DOHH2 (cell line): ENCODE results near the gene NDUFC2.
"Not testable (repeated sequence)": the region's sequence is repeated elsewhere in the genome, so short reads cannot be mapped to it uniquely, and the experiment has no call there.

Experiments used
- H3F3A ChIP-seq: fragments of 200-600 bp; sonication (generic), shearing (Covaris generic); 2 replicates; pipeline ENCODE4 v1.6.0; 2016; ENCODE audit warnings: antibody characterized with exemption, mild to moderate bottlenecking; ENCODE audit not compliant: control insufficient read depth, insufficient read depth
- H3K27ac ChIP-seq: fragments of 200-600 bp; sonication (generic); 2 replicates; pipeline ENCODE4 v1.5.1; 2014; ENCODE audit warnings: low read depth, mild to moderate bottlenecking, low read length, moderate library complexity
- H3K27me3 ChIP-seq: fragments of 200-600 bp; sonication (generic); 2 replicates; pipeline ENCODE4 v1.6.1; 2014; ENCODE audit warnings: mild to moderate bottlenecking, low read length, mixed read lengths; ENCODE audit not compliant: control insufficient read depth
- H3K36me3 ChIP-seq: fragments of 200-600 bp; sonication (generic); 2 replicates; pipeline ENCODE4 v1.6.1; 2014; ENCODE audit warnings: mild to moderate bottlenecking, low read length, moderate library complexity, mixed read lengths; ENCODE audit not compliant: control insufficient read depth
- H3K4me1 ChIP-seq: fragments of 200-600 bp; sonication (generic); 2 replicates; pipeline ENCODE4 v1.6.1; 2014; ENCODE audit warnings: mild to moderate bottlenecking, low read length, mixed read lengths; ENCODE audit not compliant: control insufficient read depth
- H3K4me2 ChIP-seq: fragments of 200-600 bp; sonication (generic); 2 replicates; pipeline ENCODE4 v1.6.0; 2014; ENCODE audit warnings: mild to moderate bottlenecking, low read length, moderate library complexity
- H3K4me3 ChIP-seq: fragments of 200-600 bp; sonication (generic); 2 replicates; pipeline ENCODE4 v1.5.1; 2014; ENCODE audit warnings: mild to moderate bottlenecking, low read length, mixed read lengths
- H3K79me2 ChIP-seq: fragments of 200-600 bp; sonication (generic); 2 replicates; pipeline ENCODE4 v1.6.1; 2014; ENCODE audit warnings: mild to moderate bottlenecking, low read length, mixed read lengths; ENCODE audit not compliant: control insufficient read depth
- H3K9me2 ChIP-seq: fragments of 200-600 bp; sonication (generic); replicated peaks from 2 replicates; pipeline ENCODE4 v1.6.1; 2014; ENCODE audit warnings: mild to moderate bottlenecking, low read length, mixed read lengths; ENCODE audit not compliant: control insufficient read depth
- H3K9me3 ChIP-seq: fragments of 200-600 bp; sonication (generic); 2 replicates; pipeline ENCODE4 v1.6.1; 2014; ENCODE audit warnings: antibody characterized with exemption, low read length, mixed read lengths; ENCODE audit not compliant: control insufficient read depth, insufficient read depth
- H4K20me1 ChIP-seq: fragments of 200-600 bp; sonication (generic); 2 replicates; pipeline ENCODE4 v1.6.0; 2014; ENCODE audit warnings: low read depth, mild to moderate bottlenecking, antibody characterized with exemption, low read length, moderate library complexity; ENCODE audit not compliant: control insufficient read depth, insufficient read depth
- EZH2phosphoT487 ChIP-seq: fragments of 200-600 bp; sonication (generic); IDR thresholded peaks from 2 replicates; pipeline ENCODE4 v1.6.1; 2017; ENCODE audit warnings: borderline replicate concordance, mild to moderate bottlenecking, antibody characterized with exemption, low read length, moderate library complexity, mixed read lengths
- TF ChIP-seq, protein P1 (sequence below): fragments of 200-600 bp; sonication (generic); IDR thresholded peaks from one replicate; pipeline ENCODE4 v1.5.1; 2014; ENCODE audit warnings: antibody characterized with exemption, mild to moderate bottlenecking, low read depth, low read length; ENCODE audit not compliant: poor library complexity, severe bottlenecking

Gene NDUFC2

DNA sequence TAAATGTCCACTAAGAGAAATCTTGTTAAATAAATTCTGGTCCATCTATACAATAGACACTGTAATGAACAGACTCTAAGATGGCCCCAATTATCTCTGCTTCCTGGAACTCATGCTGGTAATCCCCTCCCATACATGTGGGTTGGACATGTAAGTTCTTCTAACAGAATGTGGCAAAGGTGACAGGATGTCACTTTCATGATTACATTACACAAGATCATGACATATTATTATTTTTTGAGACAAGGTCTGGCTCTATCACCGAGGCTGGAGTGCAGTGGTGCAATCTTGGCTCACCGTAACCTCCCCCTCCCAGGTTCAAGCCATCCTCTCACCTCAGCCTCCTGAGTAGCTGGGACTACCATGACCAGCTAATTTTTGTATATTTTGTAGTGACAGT lies 14.6 kb upstream of the NDUFC2 start:
- Histone ChIP-seq H3K27me3 (no peaks in the 10 kb centered on the region), H3K79me2 (no peaks in the 10 kb centered on the region), H3K9me2 (no peaks in the 10 kb centered on the region), H3K4me3 (no peak overlapping the region), H3K4me2 (no peak overlapping the region), H3F3A (no peaks in the 10 kb centered on the region), H3K4me1 (no peaks in the 10 kb centered on the region), H3K27ac (no peak overlapping the region), H4K20me1 (no peaks in the 10 kb centered on the region), H3K36me3 (peaks cover 19% of the 10 kb centered on the region), H3K9me3 (no peaks in the 10 kb centered on the region)
- TF ChIP-seq, protein P1, sequence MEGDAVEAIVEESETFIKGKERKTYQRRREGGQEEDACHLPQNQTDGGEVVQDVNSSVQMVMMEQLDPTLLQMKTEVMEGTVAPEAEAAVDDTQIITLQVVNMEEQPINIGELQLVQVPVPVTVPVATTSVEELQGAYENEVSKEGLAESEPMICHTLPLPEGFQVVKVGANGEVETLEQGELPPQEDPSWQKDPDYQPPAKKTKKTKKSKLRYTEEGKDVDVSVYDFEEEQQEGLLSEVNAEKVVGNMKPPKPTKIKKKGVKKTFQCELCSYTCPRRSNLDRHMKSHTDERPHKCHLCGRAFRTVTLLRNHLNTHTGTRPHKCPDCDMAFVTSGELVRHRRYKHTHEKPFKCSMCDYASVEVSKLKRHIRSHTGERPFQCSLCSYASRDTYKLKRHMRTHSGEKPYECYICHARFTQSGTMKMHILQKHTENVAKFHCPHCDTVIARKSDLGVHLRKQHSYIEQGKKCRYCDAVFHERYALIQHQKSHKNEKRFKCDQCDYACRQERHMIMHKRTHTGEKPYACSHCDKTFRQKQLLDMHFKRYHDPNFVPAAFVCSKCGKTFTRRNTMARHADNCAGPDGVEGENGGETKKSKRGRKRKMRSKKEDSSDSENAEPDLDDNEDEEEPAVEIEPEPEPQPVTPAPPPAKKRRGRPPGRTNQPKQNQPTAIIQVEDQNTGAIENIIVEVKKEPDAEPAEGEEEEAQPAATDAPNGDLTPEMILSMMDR = no peak
- TF ChIP-seq EZH2phosphoT487 = no peak

GRCh38 chr11:78086521-78087074 lies 6.9 kb upstream of the NDUFC2 start:
- not testable (repeated sequence) for H3K9me2 ChIP-seq, H3K36me3 ChIP-seq, H3K4me2 ChIP-seq, H3K79me2 ChIP-seq, H4K20me1 ChIP-seq, H3K9me3 ChIP-seq, H3K27ac ChIP-seq, H3K27me3 ChIP-seq, H3K4me3 ChIP-seq, H3F3A ChIP-seq
- peaks cover 11% of the 10 kb centered on the region for H3K4me1 ChIP-seq

DNA sequence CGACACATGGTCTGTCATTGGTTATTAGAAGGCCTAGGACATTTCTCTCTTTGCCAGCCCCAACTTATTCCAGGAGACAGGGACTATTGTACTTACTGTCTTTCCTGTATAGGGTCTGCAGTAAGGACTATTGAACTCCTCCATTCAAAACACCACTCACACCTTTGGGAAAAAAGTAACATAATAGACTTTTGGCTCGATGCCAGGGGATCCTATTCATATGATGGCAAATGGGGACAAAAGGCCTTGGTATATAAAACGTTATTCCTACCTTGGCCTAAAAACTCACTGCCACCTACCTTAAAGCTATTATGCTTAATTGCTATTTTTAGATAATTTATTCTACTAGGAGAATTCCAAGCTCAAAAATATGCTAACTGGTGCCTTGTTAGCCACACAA lies 6.3 kb upstream of the NDUFC2 start:
- H3K4me3 ChIP-seq = no peak overlapping the region
- no peaks in the 10 kb centered on the region for H4K20me1 ChIP-seq
- H3K4me1 ChIP-seq = peaks cover 11% of the 10 kb centered on the region
- H3K4me2 ChIP-seq = no peak overlapping the region
- no peaks in the 10 kb centered on the region for H3K79me2 ChIP-seq
- 0 out of 2 replicates have a peak, but pooled peaks cover 2% of the 10 kb centered on the region for H3K9me3 ChIP-seq
- H3K27ac ChIP-seq = no peak overlapping the region
- TF ChIP-seq, protein P1 = no peak
- TF ChIP-seq EZH2phosphoT487 = no peak
- H3K27me3 ChIP-seq = no peaks in the 10 kb centered on the region
- H3K36me3 ChIP-seq = no peaks in the 10 kb centered on the region
- H3F3A ChIP-seq = no peaks in the 10 kb centered on the region
- H3K9me2 ChIP-seq = no peaks in the 10 kb centered on the region

DNA sequence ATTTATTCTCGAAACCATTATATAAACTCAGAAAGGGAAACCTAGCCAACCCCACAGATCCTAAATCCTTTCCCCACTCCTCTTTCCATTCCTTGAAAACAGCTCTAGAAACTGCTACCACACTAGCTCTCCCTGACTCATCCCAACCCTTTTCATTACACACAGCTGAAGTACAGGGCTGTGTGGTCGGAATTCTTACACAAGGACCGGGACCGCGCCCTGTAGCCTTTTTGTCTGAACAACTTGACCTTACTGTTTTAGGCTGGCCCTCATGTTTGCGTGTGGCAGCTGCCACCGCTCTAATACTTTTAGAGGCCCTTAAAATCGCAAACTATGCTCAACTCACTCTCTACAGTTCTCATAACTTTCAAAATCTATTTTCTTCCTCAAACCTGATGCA lies 4.8 kb upstream of the NDUFC2 start:
- H3K36me3 ChIP-seq, H3K27me3 ChIP-seq, H3K9me3 ChIP-seq, H3K4me2 ChIP-seq, H3K9me2 ChIP-seq, H4K20me1 ChIP-seq, H3K4me3 ChIP-seq, H3F3A ChIP-seq, H3K27ac ChIP-seq, H3K79me2 ChIP-seq: not testable (repeated sequence)
- H3K4me1 ChIP-seq = peaks cover 17% of the 10 kb centered on the region
